Measurements from ENCODE around the gene USH1G.

DNA sequence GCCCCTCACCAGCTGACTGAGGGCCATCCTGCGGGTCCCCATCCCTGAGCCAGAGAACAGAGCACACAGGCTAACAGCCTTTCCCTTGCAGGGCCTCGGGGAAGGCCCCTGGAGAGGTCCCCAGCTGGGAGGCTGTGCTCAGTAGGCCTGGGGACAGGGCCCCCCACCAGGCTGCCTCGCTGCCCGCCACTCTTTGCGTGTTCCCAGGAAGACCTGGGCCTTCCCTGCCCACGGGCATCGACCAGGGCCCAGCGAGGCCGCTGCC lies 48.7 kb upstream of the USH1G start:
- TF ChIP-seq, protein P1, sequence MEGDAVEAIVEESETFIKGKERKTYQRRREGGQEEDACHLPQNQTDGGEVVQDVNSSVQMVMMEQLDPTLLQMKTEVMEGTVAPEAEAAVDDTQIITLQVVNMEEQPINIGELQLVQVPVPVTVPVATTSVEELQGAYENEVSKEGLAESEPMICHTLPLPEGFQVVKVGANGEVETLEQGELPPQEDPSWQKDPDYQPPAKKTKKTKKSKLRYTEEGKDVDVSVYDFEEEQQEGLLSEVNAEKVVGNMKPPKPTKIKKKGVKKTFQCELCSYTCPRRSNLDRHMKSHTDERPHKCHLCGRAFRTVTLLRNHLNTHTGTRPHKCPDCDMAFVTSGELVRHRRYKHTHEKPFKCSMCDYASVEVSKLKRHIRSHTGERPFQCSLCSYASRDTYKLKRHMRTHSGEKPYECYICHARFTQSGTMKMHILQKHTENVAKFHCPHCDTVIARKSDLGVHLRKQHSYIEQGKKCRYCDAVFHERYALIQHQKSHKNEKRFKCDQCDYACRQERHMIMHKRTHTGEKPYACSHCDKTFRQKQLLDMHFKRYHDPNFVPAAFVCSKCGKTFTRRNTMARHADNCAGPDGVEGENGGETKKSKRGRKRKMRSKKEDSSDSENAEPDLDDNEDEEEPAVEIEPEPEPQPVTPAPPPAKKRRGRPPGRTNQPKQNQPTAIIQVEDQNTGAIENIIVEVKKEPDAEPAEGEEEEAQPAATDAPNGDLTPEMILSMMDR (IDR thresholded peaks at IDR 0.05; ENCODE audit: insufficient read depth, low read depth, low read length): no peak
- no peak for TF ChIP-seq EZH2 (IDR thresholded peaks at IDR 0.05; ENCODE audit: insufficient read depth, low read length)

Measured in astrocyte (in vitro differentiated cells and primary cell).